Activated CD4-positive, alpha-beta T cell treated with anti-CD3 and anti-CD28 coated beads, Interleukin-2, amount 50 U/mL, for 1 hour (primary cell): ENCODE results near the gene GCN1.
A peak's percentile ranks its signal among the peaks of the same experiment; 100 is the strongest.

Experiments
- DNase-seq: peaks from one replicate; pipeline ENCODE4 v3.0.0-alpha.2; 2020

Gene GCN1

DNA sequence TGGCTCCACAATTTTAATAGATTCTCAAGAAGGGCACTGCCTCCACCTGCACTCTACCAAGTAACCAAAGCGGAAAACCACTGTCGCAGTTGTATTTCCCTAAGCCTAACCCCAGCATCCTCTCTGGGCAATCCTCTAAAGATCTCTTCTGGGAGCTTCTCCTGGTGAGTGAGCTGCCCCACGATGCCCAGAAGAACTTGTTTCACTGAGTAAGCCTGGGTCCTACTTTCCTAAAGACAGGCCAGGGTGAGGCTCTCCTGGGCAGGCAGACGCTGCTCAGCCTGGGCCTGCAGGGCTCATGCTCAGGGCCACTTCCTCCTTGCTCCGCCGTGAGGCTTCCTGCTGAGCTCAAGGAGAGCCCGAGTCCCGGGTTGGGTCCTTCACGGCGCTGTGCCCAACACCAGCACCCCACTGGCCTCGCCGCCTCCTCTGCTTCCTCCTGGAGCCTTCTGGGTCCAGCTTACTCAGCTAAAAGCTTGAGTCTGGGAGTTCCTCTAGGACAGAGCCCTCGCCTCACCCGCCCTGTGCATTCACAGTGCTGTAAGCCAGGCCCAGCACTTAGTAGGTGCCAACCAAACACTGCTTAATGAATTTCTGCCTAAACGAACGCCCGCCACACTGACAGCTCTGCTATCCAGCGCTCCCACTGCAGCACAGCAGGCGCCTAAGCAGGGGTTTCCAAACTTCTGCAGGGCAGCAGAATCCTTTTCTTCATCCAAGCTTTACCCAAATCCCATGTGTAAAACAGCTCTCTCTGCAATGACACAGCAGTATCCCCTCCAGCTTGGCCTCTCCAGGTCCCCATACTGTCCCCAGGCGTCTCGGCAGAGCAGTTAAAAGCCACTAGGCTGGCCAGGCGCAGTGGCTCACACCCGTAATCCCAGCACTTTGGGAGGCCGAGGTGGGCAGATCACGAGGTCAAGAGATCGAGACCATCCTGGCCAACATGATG lies 83.7 kb downstream of the GCN1 start:
- DNase-seq, result peak; percentile 39

GRCh38 chr12:120109570-120110267 lies 84.8 kb downstream of the GCN1 start:
- no peak for DNase-seq

- no peak for DNase-seq
Measured at GRCh38 chr12:120106151-120106550, 88.4 kb downstream of the GCN1 start.

DNA sequence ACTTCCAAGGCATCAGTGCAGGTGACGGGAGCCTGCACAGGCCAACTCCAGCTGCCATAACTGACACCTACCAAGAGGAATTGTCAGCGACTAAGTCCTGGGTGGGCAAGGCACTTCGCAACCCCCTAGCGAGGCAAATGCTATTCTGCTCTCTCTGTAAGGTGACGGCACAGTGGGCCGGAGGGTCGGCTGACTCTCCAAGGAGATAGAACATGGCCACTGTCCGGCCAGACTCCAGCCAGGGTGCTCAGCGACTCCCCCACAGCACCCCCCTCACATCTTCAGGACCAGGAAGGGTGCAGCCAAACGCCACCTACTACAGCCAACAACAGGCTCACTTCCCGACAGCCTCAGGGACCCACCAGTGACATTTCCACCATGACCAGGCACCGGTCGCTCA lies 91.1 kb downstream of the GCN1 start:
- no peak for DNase-seq

- no peak for DNase-seq
Measured at GRCh38 chr12:120103044-120103338, 91.5 kb downstream of the GCN1 start.

DNA sequence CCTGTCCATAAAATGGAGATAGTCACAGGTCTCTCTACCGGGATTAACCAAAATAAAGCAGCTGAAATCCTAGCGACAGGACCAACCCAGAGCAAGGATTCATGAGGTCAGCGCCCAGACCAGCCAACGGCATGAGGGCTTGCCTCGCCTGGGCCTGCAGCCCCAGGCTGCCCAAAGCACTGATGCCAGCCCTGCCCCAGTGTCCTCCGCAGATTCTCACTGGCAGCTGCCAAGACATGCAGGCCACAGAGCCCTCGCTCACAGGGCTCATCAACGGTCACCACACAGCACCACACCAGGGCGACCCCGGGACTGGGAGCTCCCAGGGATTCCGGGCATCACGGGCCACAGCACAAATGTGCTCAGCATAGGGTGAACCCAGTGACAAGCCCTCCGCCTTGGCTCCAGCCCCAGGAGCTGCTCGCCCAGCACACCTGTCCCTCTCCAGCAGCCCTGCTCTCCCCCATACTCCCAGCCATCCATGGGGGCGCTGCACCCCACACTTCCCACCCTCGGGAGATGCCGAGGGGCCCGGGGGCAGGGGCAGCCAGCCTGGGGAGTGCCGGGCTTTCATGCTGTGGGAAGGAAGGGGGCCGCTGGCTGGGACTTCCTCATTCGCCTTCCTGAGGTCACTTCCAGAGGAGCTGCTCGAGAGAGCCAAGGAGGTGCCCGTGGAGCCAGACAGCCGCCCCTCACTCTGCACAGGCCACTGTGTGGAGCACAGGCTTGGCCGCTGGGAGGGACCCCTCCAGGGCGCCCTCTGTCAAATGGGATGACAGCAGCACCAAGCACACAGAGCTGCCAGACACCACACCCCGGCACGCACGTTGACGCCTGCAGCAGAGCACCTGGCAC lies 92.1 kb downstream of the GCN1 start:
- DNase-seq, result no peak

DNA sequence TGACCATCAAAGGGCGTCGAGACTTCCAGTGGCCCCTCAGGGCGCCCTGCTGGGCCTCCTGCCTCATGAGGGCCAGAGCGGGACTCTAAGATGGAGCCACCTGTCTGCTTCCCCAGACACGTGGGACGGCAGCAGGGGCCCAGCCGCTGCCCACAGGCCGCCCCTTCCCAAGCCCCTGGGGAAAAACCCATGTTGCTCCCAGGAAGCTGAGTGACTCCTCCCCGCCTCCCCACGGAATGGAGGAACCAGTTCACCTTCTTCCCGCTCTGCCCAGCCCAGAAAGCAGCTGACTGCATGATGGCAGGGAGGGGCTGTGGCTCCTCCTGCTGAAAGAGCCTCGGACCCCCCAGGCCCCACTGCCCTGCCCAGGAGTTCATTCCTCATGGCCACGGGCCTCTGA lies 92.9 kb downstream of the GCN1 start:
- DNase-seq, result no peak

GRCh38 chr12:120101182-120101581 lies 93.3 kb downstream of the GCN1 start:
- DNase-seq, result no peak

- no peak for DNase-seq
Measured at GRCh38 chr12:120100630-120101029, 93.9 kb downstream of the GCN1 start.

DNA sequence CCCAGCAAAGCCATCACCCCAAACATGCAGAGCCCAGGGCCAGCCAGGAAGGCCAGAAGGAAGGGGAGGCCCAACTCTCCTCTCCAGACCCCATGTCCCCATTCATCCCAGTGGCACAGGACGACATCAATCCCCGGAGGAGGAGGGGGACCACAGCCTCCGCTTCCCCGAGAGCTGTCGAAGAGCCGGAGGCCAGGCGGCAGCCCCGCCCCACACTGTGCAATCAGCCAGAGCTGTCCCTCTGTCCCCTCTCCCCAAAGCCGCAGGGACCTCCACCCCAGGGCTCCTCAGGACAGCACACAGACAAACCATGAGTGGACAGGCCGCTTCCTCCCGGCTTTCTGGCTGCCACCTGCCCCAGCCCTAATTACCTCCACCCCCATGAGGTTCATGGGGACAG lies 94.8 kb downstream of the GCN1 start:
- DNase-seq, result no peak

DNA sequence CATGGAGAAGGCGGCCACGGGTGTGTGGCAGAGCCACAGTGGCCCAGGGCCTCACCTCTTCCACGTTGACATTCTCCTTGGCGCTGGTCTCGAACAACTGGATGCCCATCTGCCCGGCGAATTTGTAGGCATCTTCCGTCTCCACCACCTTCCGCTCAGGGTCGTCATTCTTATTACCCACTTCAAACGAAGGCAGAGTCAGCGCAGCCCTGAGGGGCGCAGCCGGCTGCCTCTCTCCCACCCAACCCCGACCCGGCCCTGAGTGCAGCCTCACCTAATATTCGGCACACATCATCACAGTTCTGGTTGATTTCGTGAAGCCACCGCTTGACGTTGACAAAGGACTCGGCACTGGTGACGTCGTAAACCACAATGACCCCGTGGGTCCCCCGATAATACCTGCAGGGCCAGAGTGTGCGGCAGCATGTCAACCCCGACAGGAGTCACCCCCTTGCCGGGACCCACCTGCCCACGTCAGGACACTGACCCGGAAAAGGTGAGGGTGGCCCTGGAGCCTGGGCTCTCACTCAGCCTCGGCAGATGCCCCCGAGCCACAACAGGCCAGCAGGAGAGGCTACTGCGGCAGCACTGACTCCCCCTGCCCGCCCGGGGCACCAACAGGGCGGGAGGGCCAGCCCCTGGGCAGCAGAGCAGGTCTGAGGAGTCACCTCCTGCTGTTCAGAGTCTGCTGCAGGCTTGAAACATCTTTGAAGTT lies 95.6 kb downstream of the GCN1 start:
- DNase-seq, result no peak

DNA sequence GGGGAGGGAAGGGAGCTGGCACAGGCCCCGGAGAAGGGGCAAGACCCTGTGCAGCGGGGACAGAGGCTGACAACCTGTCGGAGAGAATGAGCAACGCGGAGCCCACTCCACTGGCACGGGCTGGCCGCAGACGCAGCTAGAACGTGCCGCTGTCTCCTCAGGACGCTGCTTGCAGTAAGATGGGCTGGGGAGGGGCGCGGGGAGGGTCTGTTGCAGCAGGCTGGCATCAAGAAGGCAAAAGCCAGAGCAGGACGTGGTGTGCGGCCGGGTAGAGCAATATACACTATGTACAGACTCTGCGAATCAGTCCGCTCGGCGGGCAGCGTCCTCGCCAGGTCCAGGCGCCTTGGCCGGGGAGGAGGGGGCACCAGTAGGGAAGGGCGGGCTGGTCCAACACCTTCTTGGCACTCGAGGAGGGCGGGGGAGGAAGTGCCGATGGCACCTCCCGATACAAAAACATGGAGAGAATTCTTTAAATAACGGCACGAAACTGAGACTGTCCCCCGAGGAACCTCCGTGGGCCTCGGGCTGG lies 97.8 kb downstream of the GCN1 start:
- DNase-seq, result no peak

GRCh38 chr12:120095736-120096135 lies 98.8 kb downstream of the GCN1 start:
- DNase-seq, result no peak

GRCh38 chr12:120095331-120095730 lies 99.2 kb downstream of the GCN1 start:
- no peak for DNase-seq

DNA sequence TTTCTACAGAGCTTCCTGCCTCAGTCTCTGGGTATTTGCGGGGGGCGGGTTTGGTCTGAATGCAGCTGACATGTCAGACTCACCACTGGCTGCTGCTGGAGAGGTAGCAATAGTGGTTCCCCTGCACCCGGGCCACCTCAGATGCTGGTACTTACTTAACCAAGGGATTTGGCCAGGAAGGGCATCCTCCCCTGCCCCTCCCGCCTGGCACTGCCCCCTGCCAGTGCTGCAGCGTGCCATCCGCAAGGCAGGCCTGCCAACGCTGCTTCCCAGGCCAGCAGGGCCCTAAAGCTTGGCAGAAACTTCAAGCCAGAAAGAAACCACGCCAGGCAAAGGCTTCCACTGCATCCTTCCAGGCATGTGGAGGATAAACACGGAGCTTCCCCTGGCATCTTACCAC lies 100.0 kb downstream of the GCN1 start:
- DNase-seq, result no peak

GRCh38 chr12:120093592-120094355 lies 100.7 kb downstream of the GCN1 start:
- no peak for DNase-seq

DNA sequence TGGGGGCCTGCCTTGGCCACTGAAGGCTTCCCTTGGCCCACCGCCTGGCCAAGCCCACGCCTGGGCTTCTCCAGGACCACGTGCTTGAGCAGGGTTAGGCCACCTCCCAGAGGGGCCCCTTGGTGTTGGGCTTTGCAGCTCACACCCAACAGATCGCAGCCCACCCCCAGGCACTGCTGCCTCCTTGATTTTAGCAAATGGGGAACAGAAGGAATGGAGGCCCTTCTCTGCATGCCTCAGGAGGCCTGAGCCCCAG lies 101.3 kb downstream of the GCN1 start:
- DNase-seq, result no peak

DNA sequence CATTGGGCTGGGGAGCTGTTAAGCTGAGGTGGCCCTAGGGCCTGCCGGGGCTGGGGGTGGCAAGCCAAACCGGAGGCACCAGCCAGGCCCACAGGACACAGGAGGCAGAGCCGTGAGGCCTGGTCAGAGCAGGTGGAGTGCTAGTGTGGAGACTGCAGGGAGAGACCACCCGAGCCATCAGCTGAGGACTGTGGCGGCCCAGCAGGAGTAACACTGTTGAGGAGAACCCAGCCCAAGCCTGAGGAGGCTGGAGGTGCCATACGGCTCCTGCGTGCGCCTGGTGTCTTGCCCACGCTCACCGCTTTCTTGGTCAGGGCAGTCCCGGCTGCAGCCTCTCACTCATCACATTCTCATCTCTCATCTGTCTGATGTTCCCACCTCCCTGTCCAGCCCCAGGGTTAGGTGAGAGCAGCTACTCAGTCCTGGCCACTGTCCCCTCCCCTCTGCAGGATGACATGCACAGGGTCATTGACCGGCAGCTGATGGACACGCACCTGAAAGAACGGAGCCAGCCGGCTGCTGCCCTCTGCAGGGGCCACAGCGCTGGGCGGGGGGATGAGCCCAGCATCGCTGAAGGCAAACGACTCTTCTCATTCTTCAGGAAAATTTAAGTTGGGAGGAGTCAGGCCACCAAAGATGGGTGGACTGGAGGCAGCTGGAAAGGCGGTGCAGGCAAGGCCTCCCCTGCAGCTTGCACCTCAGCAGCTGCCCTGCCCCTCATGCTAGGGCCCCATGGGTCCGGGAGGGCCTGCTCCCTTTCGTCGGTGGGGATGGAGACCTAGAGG lies 101.8 kb downstream of the GCN1 start:
- no peak for DNase-seq

DNA sequence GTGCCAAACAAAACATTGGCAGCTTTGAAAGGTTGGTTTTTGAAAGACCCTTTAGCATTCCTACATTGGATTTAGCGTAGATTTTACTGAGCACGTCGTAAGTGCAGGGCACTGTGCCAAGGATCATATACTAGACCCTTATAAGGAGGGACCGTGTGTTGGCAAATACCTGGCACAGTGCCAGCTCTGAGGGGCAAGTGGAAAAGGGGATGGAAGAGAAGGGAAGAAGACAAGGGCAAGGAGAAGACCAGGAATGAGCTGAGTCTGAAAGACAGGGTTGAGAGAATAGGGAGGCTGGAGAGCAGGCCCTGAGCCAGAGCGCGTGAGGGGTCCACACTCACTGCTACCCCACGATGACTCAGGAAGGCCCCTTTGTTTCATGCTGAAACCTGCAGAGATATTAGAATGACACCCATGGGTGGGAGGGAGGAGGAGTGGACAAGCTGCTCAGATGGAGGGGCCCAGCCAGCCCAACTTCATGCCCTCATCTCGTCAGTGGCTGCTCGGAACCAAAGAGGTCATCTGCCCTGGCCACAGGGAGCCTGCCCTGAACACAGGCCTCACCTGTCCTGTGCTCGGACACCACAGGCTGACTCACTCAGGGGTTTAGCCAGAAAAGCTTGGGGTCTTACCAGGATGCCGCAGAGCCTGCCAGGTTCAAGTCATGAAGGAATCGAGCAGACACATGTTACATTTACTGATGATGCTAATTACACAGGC lies 103.0 kb downstream of the GCN1 start:
- no peak for DNase-seq

- DNase-seq, result no peak
Measured at GRCh38 chr12:120090626-120091295, 103.8 kb downstream of the GCN1 start.
